GM18951 (cell line): ENCODE data around the gene TRIM43B.
"Not testable (repeated sequence)": the region's sequence is repeated elsewhere in the genome, so short reads cannot be mapped to it uniquely, and the experiment has no call there.

ENCODE experiments used
- POLR2A ChIP-seq: IDR thresholded peaks from 4 replicates; pipeline ENCODE4 v1.6.1; 2011; ENCODE audit warnings: mild to moderate bottlenecking; ENCODE audit not compliant: insufficient read length, insufficient read depth; ENCODE audit errors: extremely low read depth
- in situ Hi-C: fragments of 300-500 bp; cut with MboI; formaldehyde crosslinking; loops from one replicate; pipeline ENCODE4 v1.12.0; 2022; ENCODE audit warnings: low sequenced_read_pairs, mixed read lengths, inconsistent platforms; ENCODE audit not compliant: unreplicated experiment

Gene TRIM43B

DNA sequence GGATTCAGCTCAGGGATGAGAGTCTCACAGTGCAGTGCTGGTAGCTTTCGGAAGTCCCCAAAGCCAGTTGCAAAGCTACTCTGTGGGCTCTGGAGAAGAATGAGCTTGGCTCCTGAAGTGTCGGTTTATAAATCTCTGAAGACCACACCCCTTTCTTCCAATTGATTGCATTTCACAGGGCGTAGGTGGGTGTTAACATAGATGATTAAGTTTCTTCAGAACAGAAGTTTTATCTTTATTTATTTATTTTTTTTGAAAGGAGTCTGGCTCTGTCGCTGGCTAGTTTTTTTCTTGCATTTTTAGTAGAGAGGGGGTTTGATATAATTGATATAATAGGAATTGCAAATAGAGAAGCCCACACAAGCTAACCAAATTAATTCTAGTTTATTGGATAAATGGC lies at the start of gene TRIM43B:
Gene TRIM43B (minus strand): TSS at position 101 of the 400 bp plus-strand sequence. CDS start 2,040 bp downstream, outside the sequence.
- in situ Hi-C loops = loop anchor here (25.0 kb wide), 1 partner anchor 1553 kb away; no protein-coding TSS in a partner anchor

DNA sequence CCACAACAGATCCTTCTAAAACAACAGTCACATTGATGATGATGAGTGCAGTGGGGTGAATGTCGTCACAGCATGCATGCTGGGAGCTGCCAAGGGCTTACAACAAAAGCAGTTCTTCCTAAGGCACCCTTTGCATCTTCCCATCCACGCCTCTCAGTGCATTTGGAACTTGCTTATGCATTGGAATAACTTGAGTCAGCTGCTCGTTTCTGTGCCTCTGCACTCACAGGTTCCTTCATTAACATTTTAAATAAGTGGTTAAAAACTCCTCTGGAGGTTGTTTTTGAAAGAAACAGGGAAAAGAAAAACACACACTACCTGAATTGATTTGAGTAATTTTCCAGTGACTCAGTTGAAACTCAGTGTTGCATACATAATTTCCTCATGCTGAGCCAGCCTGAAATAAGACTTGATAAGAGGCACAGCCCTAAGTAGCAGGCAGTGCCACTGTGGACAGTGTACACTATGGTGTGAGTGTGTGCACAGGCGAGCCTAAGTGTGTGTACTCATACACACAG lies 46.8 kb upstream of the TRIM43B start:
- no peak for TF ChIP-seq POLR2A
- in situ Hi-C loops = no loop called here

DNA sequence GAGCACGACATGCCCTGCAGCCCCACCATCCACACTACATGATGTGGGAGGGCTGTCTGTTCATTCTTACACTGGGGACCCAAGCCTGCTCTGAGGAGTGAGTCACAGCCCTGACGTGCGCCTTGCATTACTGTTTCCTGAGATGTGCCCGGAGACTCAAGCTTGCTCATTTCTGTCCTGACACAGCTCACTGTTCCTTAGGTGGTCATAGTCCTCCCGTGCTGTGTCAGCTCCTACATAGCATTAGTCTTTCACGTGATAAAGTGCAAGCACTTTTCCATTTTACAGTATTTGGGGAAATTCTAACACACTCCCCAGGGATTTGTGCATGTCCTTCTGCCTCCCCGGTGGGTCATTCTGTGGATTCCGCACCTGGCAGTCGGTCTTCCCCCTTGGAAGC lies 46.2 kb upstream of the TRIM43B start:
- in situ Hi-C loops = no loop called here
- TF ChIP-seq POLR2A = no peak

DNA sequence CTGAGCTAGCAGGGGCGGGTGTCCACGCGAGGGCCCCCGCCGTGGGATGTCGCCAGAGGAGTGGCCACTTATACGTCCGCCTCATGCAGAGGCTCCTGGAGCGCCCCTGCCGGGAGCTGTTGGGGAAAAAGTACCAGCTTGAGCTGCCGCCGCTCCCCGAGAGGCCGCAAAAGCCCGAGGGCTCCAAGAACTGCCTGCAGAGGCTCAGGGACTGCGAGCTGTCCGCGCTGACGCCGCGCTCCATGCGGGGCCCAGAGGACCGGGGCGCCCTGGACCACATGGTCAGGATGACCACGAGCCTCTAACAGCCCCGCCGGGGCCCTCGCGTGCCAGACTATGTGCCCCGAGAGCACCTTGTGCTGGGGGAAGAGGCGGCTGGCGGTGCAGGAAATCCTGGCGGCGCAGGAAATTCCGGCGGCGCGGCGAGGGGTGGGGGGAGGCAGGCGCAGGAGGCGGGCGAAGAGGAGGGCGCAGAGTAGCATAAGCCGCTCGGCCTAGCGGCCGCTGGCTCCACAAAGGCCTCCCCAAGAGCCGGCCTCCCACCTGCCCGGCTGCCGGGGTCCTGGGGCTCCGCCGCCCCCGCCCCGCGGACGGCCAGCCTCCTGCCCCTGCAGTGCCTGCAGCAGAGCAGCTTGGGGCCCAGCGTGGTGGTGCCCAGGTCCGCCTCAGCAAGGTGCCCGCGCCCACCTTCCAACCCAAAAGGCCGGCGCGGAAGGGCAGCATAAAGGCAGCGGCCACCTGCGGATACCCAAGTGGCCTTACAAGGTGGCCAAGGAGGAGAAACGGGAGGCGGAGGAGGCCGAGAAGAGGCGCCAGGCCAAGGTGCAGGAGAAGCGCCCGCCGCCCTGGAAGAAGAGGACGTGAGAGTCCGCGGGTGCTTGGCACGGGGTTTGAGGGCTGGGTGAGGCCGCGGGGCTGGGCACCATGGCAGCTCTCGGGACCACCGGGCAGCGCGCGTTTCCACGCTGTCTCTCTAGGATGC lies 42.1 kb upstream of the TRIM43B start:
- peak; percentile 74 for TF ChIP-seq POLR2A
- in situ Hi-C loops = no loop called here

DNA sequence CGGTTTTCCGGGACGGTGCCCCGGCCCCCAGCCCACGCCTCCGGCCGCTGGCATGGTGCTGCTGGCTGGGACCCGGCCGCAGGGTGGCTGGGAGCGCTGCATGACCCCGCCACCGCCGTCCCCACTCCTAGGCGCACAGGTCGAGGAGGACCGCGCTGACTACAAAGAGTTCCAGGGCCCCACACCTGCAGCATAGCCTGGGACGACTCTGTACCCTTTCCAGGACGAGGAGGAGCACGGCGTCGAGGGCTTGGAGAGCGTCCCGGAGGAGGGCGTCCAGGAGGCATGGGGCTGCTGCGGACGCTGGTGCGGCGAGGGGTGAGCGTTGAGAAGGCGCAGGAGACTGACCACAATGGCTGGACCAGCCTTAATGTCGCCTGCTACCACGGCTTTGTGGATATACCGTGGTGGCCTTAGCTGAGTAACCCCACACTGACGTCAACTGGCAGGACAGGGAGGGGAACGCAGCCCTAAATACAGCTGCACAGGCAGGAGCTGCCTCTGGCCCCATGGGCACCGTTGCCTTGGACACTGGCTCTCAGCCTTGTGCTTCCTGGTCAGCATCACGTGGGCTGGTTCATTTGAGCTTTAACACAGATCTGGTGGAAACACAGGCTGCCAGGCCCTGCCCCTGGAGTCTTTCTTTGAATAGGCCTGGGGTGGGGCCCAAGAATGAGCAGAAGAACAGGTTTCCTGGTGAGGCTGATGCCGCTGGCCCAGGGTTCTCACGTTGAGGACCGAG lies 40.9 kb upstream of the TRIM43B start:
- TF ChIP-seq POLR2A = no peak
- in situ Hi-C loops = no loop called here

DNA sequence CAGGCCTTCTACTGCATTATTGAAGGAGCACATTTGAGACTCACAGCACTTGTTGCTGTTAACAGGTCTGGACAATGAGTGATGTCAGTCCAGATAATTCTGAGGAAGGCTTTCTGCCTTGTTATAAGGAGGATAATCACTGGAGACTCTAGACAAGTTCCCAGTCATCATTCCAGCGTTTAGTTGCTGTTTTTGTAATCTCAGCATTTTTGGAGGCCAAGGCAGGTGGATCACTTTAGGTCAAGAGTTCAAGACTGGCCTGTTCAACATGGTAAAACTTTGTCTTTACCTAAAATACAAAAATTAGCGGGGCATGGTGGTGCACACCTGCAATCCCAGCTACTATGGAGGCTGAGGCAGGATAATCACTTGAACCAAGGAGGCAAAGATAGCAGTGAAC lies 39.6 kb upstream of the TRIM43B start:
- in situ Hi-C loops = no loop called here
- TF ChIP-seq POLR2A = no peak

DNA sequence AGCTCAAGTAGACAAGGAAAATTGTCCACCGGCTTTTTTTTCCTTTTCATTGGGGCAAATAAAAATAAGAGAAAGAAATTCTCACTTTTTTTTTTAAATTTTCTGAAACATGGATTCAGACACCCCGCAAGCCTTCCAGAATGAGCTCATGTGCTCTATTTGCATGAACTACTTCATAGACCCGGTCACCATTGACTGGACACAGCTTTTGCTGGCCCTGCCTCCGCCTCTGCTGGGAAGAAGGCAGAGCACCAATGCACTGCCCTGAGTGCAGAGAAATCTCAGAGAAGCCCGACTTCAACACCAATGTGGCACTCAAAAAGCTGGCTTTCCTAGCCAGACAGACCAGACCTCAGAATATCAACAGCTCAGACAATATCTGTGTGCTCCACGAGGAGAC lies 30.2 kb upstream of the TRIM43B start:
- TF ChIP-seq POLR2A = no peak
- in situ Hi-C loops = no loop called here

DNA sequence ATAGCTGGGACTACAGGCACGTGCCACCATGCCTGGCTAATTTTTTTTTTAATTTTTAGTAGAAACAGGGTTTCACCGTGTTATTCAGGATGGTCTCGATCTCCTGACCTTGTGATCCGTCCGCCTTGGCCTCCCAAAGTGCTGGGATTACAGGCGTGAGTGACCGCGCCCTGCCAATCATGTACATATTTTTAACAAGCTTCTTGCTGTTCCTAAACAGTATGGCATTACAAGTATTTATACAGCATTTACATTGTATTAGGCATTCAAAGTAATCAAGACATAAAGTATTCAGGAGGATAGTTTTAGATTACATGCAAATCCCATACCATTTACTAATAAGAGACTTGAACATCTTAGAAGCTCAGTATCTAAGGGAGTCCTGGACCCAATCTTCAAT lies 29.7 kb upstream of the TRIM43B start:
- in situ Hi-C loops = not testable (repeated sequence)

DNA sequence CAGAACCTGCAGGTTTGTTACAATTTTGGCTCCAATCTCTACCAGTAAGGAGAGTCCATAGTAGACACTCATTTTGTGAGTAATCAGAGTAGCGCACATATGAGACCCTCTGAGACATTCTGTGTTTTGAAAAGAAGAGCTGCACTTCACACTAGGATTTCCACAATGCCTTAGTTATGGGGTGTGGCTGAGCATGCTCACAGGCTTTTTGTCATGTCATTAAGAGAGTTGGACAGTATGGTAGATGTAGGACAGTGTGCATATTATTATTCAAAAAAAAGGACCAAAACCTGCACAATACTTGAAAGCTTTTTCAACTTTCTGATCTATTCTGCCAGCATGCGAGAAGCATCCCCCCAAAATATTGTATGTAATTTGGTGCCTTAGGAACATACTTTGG lies 24.9 kb upstream of the TRIM43B start:
- TF ChIP-seq POLR2A = no peak

DNA sequence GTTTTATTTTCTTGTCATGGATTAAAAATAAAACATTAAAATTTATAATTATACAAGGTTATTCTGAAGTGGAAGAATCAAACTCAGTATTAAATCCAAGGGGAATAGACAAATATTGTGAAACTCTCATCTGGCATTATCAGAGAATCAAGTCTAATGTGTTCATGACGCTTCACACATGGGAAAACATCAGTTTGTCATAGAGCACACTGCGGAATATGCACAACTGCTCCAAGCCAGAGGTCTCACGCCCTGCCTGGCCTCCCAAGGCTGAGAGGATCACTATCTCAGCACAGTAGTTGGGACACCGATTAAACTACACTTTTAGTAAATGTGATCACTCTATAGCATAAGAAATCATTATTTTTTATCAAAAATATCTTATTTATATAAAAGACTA lies 20.7 kb upstream of the TRIM43B start:
- no peak for TF ChIP-seq POLR2A
- in situ Hi-C loops = no loop called here

More for the DNA sequence above, 24.9 kb upstream of the TRIM43B start:
- in situ Hi-C loops = no loop called here

DNA sequence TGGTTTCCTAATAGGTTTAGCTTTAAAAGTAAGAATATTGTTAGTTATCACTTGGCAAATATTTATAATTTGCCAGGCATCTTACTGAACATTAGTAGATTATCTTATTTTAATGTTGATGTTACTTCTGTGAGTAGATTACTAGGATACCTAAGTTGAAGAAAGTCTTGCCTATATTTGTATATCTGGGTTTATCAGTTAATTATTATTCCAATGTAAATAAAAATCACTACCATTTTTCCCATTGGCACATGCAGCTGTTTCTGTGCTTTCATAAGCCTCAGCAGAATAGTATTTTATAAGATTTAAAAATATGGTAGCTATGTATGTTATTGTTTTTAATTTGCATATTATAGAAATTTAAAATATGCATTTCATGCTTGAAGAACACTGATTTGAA lies 16.3 kb upstream of the TRIM43B start:
- TF ChIP-seq POLR2A = no peak
- in situ Hi-C loops = no loop called here

DNA sequence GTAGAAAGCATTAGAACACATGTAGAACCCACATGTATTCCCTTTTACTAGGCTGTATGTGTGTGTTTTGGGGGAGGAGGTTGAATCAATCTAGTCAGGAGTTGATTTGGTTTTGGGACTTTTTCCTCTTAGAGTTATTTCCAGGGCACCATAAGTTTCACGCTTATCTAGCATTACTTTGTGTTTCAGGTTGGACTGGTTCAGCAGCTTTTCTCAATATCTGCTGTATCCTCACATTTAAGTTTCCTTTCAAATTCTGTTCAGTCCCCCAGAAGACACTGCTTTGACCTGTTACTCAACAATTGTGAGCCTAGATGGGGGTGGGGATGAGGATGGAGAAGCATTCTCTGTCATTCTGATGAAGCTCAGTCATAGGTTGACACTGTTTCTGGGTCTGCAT lies 7.5 kb upstream of the TRIM43B start:
- in situ Hi-C loops = loop anchor here (10.0 to 25.0 kb wide), 2 partner anchors 93 to 1545 kb away; no protein-coding TSS in a partner anchor

DNA sequence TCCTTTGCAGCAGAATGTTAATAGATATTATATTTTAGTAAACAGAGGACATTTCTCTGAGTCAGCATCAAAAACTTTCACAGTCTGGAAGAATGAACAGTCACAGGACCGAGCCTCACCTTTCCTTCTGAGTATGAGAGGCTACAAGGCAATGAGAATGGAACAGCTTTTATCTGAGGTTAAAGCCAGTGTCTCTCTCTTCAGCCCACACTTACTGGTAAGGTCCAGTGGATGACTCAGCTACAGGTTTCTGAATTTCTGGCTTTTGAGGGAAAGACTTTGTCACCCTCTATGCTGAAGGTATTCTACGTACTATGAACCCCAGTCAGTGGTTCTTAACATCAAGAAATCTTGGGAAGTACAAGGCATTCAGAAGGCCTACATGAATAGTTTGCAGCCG lies 9.5 kb downstream of the TRIM43B start:
- in situ Hi-C loops = loop anchor here (25.0 kb wide), 1 partner anchor 1562 kb away; no protein-coding TSS in a partner anchor

DNA sequence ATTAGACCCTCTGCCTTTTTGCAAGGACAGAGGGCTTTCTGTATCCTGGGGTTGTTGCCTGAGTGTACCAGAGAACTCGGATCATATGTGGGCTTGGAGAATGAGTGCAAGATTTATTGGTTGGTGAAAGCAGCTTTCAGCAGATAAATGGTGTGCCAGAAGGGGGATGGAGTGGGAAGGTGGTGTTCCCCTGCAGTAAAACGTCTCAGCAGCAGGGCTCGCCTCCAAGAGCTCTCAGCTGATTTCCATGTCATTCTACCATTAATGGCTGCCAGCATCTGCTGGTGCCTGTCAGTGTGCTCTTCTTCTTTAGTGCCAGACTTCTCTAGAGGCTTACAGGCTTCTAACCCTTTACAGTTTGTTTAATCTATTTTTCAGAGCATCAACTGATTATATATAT lies 16.6 kb downstream of the TRIM43B start:
- in situ Hi-C loops = not testable (repeated sequence)

DNA sequence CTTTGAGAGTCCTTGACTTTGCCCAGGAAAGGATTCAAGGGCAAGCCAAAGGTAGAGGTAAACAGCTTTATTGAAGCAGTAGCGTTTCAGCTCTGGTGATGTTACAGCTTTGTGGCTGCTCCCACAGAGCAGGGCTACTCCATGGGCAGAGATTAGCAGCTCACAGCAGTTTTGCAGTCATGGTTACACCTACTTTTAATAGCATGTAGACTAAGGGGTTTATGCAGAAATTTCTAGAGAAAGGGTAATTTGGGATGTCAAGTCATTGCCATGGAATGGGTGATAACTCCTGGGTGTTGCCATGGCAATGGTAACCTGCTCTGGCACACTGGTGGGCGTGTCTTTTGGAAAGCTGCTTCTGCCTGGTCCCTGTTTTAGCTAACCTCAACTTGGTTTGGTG lies 18.0 kb downstream of the TRIM43B start:
- in situ Hi-C loops = not testable (repeated sequence)

DNA sequence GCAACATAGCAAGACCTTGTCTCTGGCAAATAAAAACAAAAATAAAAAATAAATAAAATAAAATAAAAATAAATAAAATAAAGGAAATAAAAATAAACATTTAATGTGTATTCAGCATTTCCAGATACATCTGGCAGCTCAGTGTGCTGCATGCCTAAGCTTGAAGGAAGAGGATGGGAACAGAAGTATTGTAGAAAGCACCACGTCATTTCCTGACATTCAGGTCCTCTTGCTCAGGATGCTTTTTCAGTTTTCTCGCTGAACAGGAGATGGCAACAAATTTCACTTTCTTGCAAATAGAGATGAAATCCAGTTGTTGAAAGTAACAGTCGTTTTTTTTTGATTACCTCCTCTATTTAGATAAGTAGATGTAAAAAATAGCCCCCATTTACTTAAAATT lies 21.3 kb downstream of the TRIM43B start:
- in situ Hi-C loops = not testable (repeated sequence)

DNA sequence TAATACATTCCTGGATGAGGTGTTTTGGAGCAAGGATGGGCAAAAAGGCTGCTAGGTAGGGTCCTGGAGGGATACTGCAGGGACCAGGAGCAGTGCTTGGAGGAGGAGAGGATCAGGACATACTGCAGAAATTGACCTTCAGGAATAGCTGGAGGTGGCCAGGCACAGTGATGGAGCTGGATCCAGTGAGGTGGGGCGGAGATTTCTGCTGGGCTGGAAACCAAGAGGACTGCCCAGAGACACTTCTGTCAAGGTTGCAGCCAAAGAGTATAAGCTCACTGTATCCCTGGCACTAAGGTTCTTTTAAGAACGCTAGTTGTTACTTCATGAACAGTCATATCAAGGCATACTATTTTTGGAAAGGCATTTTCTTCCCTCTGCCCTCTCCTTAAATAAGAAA lies 39.2 kb downstream of the TRIM43B start:
- in situ Hi-C loops = not testable (repeated sequence)

DNA sequence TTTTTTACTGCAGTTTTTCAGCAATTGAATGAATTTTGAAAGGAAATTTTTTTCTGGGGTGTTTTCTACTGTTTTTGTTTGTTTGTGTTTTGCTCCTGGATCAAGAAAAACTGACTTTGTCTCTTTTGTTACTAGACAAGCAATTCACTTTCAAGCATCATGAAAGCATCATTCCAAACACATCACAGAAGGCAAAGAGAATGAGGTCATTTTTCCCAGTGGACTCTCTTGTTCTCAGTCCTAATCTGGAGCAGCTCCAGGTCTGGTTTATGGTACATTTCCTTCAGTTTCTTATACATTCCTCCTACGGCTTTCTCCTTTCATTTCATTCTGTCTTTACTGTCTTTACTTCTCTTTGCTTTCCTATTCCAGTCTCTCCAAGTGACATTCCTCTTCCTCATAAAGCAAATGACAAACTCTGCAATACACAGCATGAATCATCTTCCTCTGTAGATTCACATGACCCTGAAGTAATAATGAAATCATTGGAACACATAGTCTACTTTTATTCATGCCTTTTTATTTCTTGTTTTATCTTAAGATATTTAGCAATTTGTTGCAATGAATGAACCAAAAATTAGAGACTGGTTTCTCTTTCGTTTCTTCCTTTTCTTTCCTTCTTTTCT lies 42.0 kb downstream of the TRIM43B start:
- in situ Hi-C loops = not testable (repeated sequence)

DNA sequence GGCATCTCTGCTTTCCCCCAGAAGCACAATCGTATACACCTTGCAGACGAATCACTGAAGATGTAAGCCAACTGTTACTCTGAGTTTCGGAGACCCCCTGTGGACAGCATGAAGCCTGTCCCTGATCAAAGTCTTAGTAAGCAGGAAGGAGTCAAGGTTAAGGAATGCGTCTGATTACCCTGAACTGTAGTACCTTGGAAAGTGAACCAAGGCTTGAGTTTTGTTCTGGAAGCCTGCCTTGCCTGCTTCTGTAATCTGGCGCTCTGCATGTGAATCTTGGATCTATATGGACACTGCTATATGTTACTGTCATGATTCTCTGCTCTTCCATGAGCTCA lies 48.7 kb downstream of the TRIM43B start:
- in situ Hi-C loops = not testable (repeated sequence)
